Adipocyte (in vitro differentiated cells): ENCODE data around the gene THG1L.

Experiments used
- DNase-seq: peaks from one replicate; pipeline ENCODE4 v3.0.0-alpha.2; 2015; ENCODE audit warnings: low read depth
- H3K27me3 ChIP-seq: replicated peaks from 2 replicates; pipeline ENCODE4 v1.7.0; 2013; ENCODE audit warnings: mild to moderate bottlenecking, low read length, moderate library complexity; ENCODE audit not compliant: control insufficient read depth, insufficient read depth
- H3K36me3 ChIP-seq: 2 replicates; pipeline ENCODE4 v1.7.0; 2013; ENCODE audit warnings: low read length, mild to moderate bottlenecking, moderate library complexity; ENCODE audit not compliant: control insufficient read depth, insufficient read depth, severe bottlenecking
- H3K4me1 ChIP-seq: 2 replicates; pipeline ENCODE4 v1.7.0; 2013; ENCODE audit warnings: mild to moderate bottlenecking, low read length, moderate library complexity; ENCODE audit not compliant: control insufficient read depth, insufficient read depth
- H3K4me3 ChIP-seq: 2 replicates; pipeline ENCODE4 v1.7.0; 2013; ENCODE audit warnings: mild to moderate bottlenecking, low read length, moderate library complexity
- H3K9ac ChIP-seq: 2 replicates; pipeline ENCODE4 v1.7.0; 2013; ENCODE audit warnings: mild to moderate bottlenecking, low read length, moderate library complexity
- H3K9me3 ChIP-seq: 2 replicates; pipeline ENCODE4 v1.7.0; 2013; ENCODE audit warnings: mild to moderate bottlenecking, low read length, moderate library complexity; ENCODE audit not compliant: control insufficient read depth

Gene THG1L

GRCh38 chr5:157729858-157730257 lies 1.4 kb upstream of the THG1L start:
- H3K9me3 ChIP-seq: no peaks in the 10 kb centered on the region
- no peaks in the 10 kb centered on the region for H3K27me3 ChIP-seq
- peaks cover 6% of the 10 kb centered on the region for H3K4me1 ChIP-seq
- DNase-seq: no peak
- H3K4me3 ChIP-seq: no peak overlapping the region
- peaks cover 4% of the 10 kb centered on the region for H3K36me3 ChIP-seq
- H3K9ac ChIP-seq: no peak overlapping the region

- H3K9ac ChIP-seq: peak overlapping the region; percentile 93
Measured at GRCh38 chr5:157730900-157731271, 334 bp upstream of the THG1L start.

GRCh38 chr5:157732130-157732514 lies 902 bp downstream of the THG1L start:
- H3K4me3 ChIP-seq: peak overlapping the region; percentile 94

More at GRCh38 chr5:157730900-157731271, 334 bp upstream of the THG1L start:
- Histone ChIP-seq H3K9me3 (no peaks in the 10 kb centered on the region), H3K4me3 (peak overlapping the region; percentile 94), H3K4me1 (peaks cover 6% of the 10 kb centered on the region), H3K27me3 (no peaks in the 10 kb centered on the region), H3K36me3 (peaks cover 13% of the 10 kb centered on the region)
- no peak for DNase-seq

GRCh38 chr5:157732596-157733262 lies 1.5 kb downstream of the THG1L start:
- H3K4me1 ChIP-seq: peaks cover 6% of the 10 kb centered on the region
- H3K36me3 ChIP-seq: peaks cover 24% of the 10 kb centered on the region
- no peak overlapping the region for H3K4me3 ChIP-seq
- H3K27me3 ChIP-seq: no peaks in the 10 kb centered on the region
- no peak for DNase-seq
- H3K9ac ChIP-seq: no peak overlapping the region
- no peaks in the 10 kb centered on the region for H3K9me3 ChIP-seq

More at GRCh38 chr5:157732130-157732514, 902 bp downstream of the THG1L start:
- Histone ChIP-seq H3K36me3 (peaks cover 18% of the 10 kb centered on the region), H3K27me3 (no peaks in the 10 kb centered on the region), H3K4me1 (peaks cover 6% of the 10 kb centered on the region), H3K9ac (peak overlapping the region; percentile 93), H3K9me3 (no peaks in the 10 kb centered on the region)
- DNase-seq: no peak

- no peak overlapping the region for H3K4me3 ChIP-seq
- no peaks in the 10 kb centered on the region for H3K9me3 ChIP-seq
- H3K4me1 ChIP-seq: peaks cover 6% of the 10 kb centered on the region
- H3K36me3 ChIP-seq: peaks cover 39% of the 10 kb centered on the region
- H3K27me3 ChIP-seq: no peaks in the 10 kb centered on the region
- DNase-seq: no peak
- H3K9ac ChIP-seq: no peak overlapping the region
Measured at GRCh38 chr5:157734436-157734835, 3.2 kb downstream of the THG1L start.

- no peak overlapping the region for H3K9ac ChIP-seq
- H3K4me3 ChIP-seq: no peak overlapping the region
- no peaks in the 10 kb centered on the region for H3K9me3 ChIP-seq
- no peaks in the 10 kb centered on the region for H3K27me3 ChIP-seq
- H3K36me3 ChIP-seq: peaks cover 46% of the 10 kb centered on the region
- H3K4me1 ChIP-seq: peaks cover 6% of the 10 kb centered on the region
- no peak for DNase-seq
Measured at GRCh38 chr5:157735991-157736390, 4.8 kb downstream of the THG1L start.

- Histone ChIP-seq H3K9ac (no peak overlapping the region), H3K4me3 (no peak overlapping the region), H3K27me3 (no peaks in the 10 kb centered on the region)
Measured at GRCh38 chr5:157739388-157740228, 8.4 kb downstream of the THG1L start.

GRCh38 chr5:157740229-157740610 lies 9.0 kb downstream of the THG1L start:
- H3K9ac ChIP-seq: no peak overlapping the region
- no peaks in the 10 kb centered on the region for H3K9me3 ChIP-seq
- no peak overlapping the region for H3K4me3 ChIP-seq
- peak; percentile 38 for DNase-seq
- peaks cover 14% of the 10 kb centered on the region for H3K4me1 ChIP-seq
- H3K36me3 ChIP-seq: peaks cover 40% of the 10 kb centered on the region
- H3K27me3 ChIP-seq: no peaks in the 10 kb centered on the region

More at GRCh38 chr5:157739388-157740228, 8.4 kb downstream of the THG1L start:
- H3K36me3 ChIP-seq: peaks cover 43% of the 10 kb centered on the region
- no peak for DNase-seq
- no peaks in the 10 kb centered on the region for H3K9me3 ChIP-seq
- peaks cover 7% of the 10 kb centered on the region for H3K4me1 ChIP-seq

GRCh38 chr5:157741131-157741530 lies 9.9 kb downstream of the THG1L start:
- no peak overlapping the region for H3K4me3 ChIP-seq
- H3K27me3 ChIP-seq: no peaks in the 10 kb centered on the region
- peaks cover 15% of the 10 kb centered on the region for H3K4me1 ChIP-seq
- no peaks in the 10 kb centered on the region for H3K9me3 ChIP-seq
- no peak for DNase-seq
- peaks cover 32% of the 10 kb centered on the region for H3K36me3 ChIP-seq
- no peak overlapping the region for H3K9ac ChIP-seq

- Histone ChIP-seq H3K4me3 (peak within 1 kb of the TSS; percentile 86), H3K9me3 (no peaks in the 10 kb centered on the region), H3K9ac (peak within 1 kb of the TSS; percentile 80), H3K4me1 (peaks cover 19% of the 10 kb centered on the region), H3K27me3 (no peaks in the 10 kb centered on the region), H3K36me3 (peaks cover 17% of the 10 kb centered on the region)
- peak; percentile 94 for DNase-seq
Measured at GRCh38 chr5:157743163-157744050, 12.2 kb downstream of the THG1L start, which contains the start of gene LSM11. TSS of gene LSM11 (plus strand) at chr5:157743712. CDS start at chr5:157743751, 39 bp downstream.
